Suprapubic skin (tissue), 4 donors: ENCODE data around the gene ANKRD12. TPM values are rescaled to one million over a fixed set of nuclear protein-coding genes. Genes with fewer than 3 reads are reported as not detected.

Experiments
- DNase-seq, 2 donors: peaks; one replicate each; pipeline ENCODE4 v3.0.0-alpha.2; 2019; ENCODE audit warnings: low spot score in 2 of 2
- H3K27ac ChIP-seq: fragments of 200-600 bp; sonication (generic); one replicate; pipeline ENCODE4 v1.5.1; 2019
- H3K27me3 ChIP-seq: fragments of 200-600 bp; sonication (generic); one replicate; pipeline ENCODE4 v1.5.1; 2019
- H3K36me3 ChIP-seq: fragments of 200-600 bp; sonication (generic); one replicate; pipeline ENCODE4 v1.5.1; 2019
- H3K4me1 ChIP-seq: fragments of 200-600 bp; sonication (generic); one replicate; pipeline ENCODE4 v1.5.1; 2019
- H3K4me3 ChIP-seq: fragments of 200-600 bp; sonication (generic); one replicate; pipeline ENCODE4 v1.5.1; 2019; ENCODE audit warnings: mild to moderate bottlenecking
- H3K9me3 ChIP-seq: fragments of 200-600 bp; sonication (generic); one replicate; pipeline ENCODE4 v1.5.1; 2019
- EP300 ChIP-seq: sonication (generic); formaldehyde crosslinking; IDR thresholded peaks from one replicate; pipeline ENCODE4 v1.6.1; 2017; ENCODE audit warnings: antibody characterized with exemption
- POLR2A ChIP-seq, 2 donors: fragments of 450-650 bp; IDR thresholded peaks; one replicate each; pipeline ENCODE4 v1.6.1; 2017; ENCODE audit warnings: antibody characterized with exemption in 2 of 2, mild to moderate bottlenecking in 2 of 2, moderate library complexity in 2 of 2
- POLR2AphosphoS5 ChIP-seq, 3 donors: sonication (generic); formaldehyde crosslinking; IDR thresholded peaks; one replicate each; pipeline ENCODE4 v1.6.1; 2017; ENCODE audit warnings: antibody characterized with exemption in 3 of 3
- WGBS: methylation state at CpG from one replicate; pipeline ENCODE4 v1.1.5; 2018; 5-methylcytosine and 5-hydroxymethylcytosine counted together
- total RNA-seq, 4 donors: library from RNA; depleted of rRNA; stranded (reverse); fragments of >200 nt; gene quantifications; one replicate each; pipeline ENCODE4 v1.1.0, GENCODE V29; 2016
- TF ChIP-seq, protein P1 (sequence below), 2 donors: fragments of 200-600 bp in 1 of 2; fragments of 450-650 bp in 1 of 2; sonication (generic) in 1 of 2; IDR thresholded peaks; one replicate each; pipeline ENCODE4 v1.5.1; 2016 to 2019; ENCODE audit warnings: antibody characterized with exemption in 2 of 2, mild to moderate bottlenecking in 1 of 2, moderate library complexity in 1 of 2

The ANKRD12 gene
- total RNA-seq, 4 donors from 2014 or later, result 41.0 to 107 (median 60.8) TPM

DNA sequence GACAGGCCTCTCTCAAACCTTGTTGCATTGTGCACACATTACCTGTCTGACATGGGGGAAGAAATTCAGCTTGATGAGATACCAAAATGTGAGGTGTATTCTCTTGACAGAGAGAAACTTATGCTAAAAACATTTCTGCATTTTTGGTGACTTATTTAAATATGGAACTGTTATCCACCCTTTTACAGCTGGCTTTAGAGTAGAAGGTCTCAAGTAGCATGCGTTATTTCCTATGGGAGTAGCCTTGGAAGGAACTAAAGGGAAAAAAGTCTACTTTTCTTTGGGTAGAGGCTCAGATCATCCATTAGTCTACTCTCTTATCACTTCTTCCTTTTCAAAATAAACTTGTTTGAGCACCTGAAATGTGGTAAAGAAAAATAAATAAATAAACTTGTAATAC is 141.4 kb downstream of the ANKRD12 start:
- no peak for DNase-seq
- Histone ChIP-seq H3K36me3 (peaks cover 75% of the 10 kb centered on the region), H3K4me3 (no peak overlapping the region), H3K4me1 (no peaks in the 10 kb centered on the region), H3K9me3 (no peaks in the 10 kb centered on the region), H3K27me3 (no peaks in the 10 kb centered on the region), H3K27ac (no peak overlapping the region)
- WGBS, result 91% methylated on average over 1 of the region's 1 CpG
- TF ChIP-seq POLR2A (IDR thresholded peaks at IDR 0.05) (no peak), POLR2AphosphoS5 (IDR thresholded peaks at IDR 0.05) (no peak), EP300 (no peak)
- TF ChIP-seq, protein P1, sequence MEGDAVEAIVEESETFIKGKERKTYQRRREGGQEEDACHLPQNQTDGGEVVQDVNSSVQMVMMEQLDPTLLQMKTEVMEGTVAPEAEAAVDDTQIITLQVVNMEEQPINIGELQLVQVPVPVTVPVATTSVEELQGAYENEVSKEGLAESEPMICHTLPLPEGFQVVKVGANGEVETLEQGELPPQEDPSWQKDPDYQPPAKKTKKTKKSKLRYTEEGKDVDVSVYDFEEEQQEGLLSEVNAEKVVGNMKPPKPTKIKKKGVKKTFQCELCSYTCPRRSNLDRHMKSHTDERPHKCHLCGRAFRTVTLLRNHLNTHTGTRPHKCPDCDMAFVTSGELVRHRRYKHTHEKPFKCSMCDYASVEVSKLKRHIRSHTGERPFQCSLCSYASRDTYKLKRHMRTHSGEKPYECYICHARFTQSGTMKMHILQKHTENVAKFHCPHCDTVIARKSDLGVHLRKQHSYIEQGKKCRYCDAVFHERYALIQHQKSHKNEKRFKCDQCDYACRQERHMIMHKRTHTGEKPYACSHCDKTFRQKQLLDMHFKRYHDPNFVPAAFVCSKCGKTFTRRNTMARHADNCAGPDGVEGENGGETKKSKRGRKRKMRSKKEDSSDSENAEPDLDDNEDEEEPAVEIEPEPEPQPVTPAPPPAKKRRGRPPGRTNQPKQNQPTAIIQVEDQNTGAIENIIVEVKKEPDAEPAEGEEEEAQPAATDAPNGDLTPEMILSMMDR (IDR thresholded peaks at IDR 0.05), result no peak

DNA sequence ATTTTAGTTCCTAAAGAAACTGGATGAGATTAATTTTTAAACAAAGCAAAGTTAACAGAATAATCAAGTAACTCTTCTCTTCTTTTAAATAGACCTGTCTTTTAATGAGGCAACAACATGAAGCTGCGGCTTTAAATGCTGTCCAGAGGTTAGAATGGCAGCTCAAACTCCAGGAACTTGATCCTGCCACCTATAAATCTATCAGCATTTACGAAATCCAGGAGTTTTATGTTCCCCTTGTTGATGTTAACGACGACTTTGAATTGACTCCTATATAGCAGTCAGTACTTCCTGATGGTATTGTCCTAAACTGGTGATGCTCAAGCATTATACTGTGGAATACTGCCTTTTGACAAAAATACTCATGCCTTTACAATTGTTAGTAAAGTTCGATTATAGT is 144.3 kb downstream of the ANKRD12 start:
- DNase-seq, result no peak
- H3K9me3 ChIP-seq, result no peaks in the 10 kb centered on the region
- no peaks in the 10 kb centered on the region for H3K4me1 ChIP-seq
- 71% methylated on average over 5 of the region's 5 CpGs for WGBS
- H3K27ac ChIP-seq, result no peak overlapping the region
- H3K27me3 ChIP-seq, result no peaks in the 10 kb centered on the region
- H3K4me3 ChIP-seq, result no peak overlapping the region
- H3K36me3 ChIP-seq, result peaks cover 55% of the 10 kb centered on the region
- TF ChIP-seq POLR2AphosphoS5 (IDR thresholded peaks at IDR 0.05) (no peak), EP300 (no peak), POLR2A (IDR thresholded peaks at IDR 0.05) (no peak)
- TF ChIP-seq, protein P1 (IDR thresholded peaks at IDR 0.05), result no peak

DNA sequence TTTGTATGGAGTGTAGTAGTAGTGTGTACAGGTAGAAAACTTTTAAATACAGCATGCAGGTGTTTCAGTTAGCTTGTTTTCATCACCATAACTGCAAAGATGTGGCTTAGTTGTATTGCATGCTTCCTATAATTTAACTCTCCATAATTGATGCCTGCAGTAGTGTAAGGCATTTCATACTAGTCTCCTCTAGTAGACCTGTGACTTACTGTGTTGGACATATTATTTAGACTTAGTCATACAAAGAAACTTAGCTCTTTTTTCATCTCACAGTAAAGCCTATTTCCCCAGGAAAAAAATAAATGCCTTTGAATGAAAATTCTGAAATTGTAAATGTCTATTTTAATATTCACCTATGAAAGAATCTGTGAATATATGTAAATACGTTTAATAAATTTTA is 145.2 kb downstream of the ANKRD12 start:
- Histone ChIP-seq H3K4me1 (no peaks in the 10 kb centered on the region), H3K9me3 (no peaks in the 10 kb centered on the region), H3K36me3 (peaks cover 47% of the 10 kb centered on the region), H3K27me3 (no peaks in the 10 kb centered on the region), H3K4me3 (no peak overlapping the region), H3K27ac (no peak overlapping the region)
- 87% methylated on average over 1 of the region's 1 CpG for WGBS
- TF ChIP-seq EP300 (no peak), POLR2A (IDR thresholded peaks at IDR 0.05) (no peak), POLR2AphosphoS5 (IDR thresholded peaks at IDR 0.05) (no peak)
- TF ChIP-seq, protein P1 (IDR thresholded peaks at IDR 0.05), result no peak
- DNase-seq, result no peak

DNA sequence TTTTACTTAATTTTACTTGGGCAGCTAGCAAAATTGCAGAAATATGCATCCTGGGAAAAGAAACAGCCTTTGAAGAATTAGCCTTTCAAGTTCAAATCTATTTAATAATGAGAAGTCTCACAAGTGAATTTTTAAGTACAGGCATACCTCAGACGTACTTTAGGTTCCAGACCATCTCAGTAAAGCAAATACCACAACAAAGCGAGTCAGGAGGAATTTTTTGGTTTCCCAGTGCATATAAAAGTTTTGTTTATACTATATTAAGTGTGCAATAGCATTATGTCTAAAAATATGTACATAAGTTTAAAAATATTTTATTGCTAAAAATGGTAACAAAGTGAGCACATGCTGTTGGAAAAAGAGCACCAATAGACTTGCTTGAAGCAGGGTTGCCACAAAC is 147.2 kb downstream of the ANKRD12 start:
- Histone ChIP-seq H3K27ac (no peak overlapping the region), H3K9me3 (no peaks in the 10 kb centered on the region), H3K27me3 (no peaks in the 10 kb centered on the region), H3K4me3 (no peak overlapping the region), H3K4me1 (no peaks in the 10 kb centered on the region), H3K36me3 (peaks cover 29% of the 10 kb centered on the region)
- DNase-seq, result no peak
- 87% methylated on average over 2 of the region's 2 CpGs for WGBS
- TF ChIP-seq EP300 (no peak), POLR2A (IDR thresholded peaks at IDR 0.05) (no peak), POLR2AphosphoS5 (IDR thresholded peaks at IDR 0.05) (no peak)
- TF ChIP-seq, protein P1 (IDR thresholded peaks at IDR 0.05), result no peak

DNA sequence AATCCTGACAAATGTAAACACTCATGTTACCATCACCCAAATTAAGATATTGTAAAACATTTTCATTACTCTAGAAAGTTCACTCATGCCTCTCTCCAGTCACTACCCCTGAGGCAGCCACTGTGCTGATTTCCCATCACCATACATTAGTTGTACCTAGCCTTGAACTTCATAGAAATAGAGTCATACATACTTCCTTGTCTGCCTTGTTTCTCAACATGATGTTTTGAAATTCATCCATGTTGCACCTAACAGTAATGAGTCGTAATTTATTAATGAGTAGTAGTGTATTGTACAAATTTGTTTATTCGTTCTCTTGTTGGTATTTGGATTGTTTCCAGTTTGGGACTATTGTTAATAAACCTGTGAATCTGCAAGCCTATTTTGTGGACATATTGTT is 149.0 kb downstream of the ANKRD12 start:
- TF ChIP-seq EP300 (no peak), POLR2A (IDR thresholded peaks at IDR 0.05) (no peak), POLR2AphosphoS5 (IDR thresholded peaks at IDR 0.05) (no peak)
- TF ChIP-seq, protein P1 (IDR thresholded peaks at IDR 0.05), result no peak
- Histone ChIP-seq H3K4me3 (no peak overlapping the region), H3K36me3 (peaks cover 11% of the 10 kb centered on the region), H3K4me1 (no peaks in the 10 kb centered on the region), H3K27ac (no peak overlapping the region), H3K27me3 (no peaks in the 10 kb centered on the region), H3K9me3 (no peaks in the 10 kb centered on the region)
- WGBS, result 71% methylated on average over 2 of the region's 2 CpGs
- no peak for DNase-seq
